HG02763 (cell line): Measurements from ENCODE around the gene IGLON5.

Experiments
- ATAC-seq: cut with Tn5 transposase; IDR thresholded peaks from one replicate; pipeline ENCODE4 v1.9.1; 2021; ENCODE audit warnings: mild to moderate bottlenecking, moderate library complexity; ENCODE audit not compliant: unreplicated experiment

IGLON5 gene

GRCh38 chr19:51317376-51317775, 5.9 kb downstream of the IGLON5 start:
- no peak for ATAC-seq

GRCh38 chr19:51317968-51318367, 6.5 kb downstream of the IGLON5 start:
- no peak for ATAC-seq

- no peak for ATAC-seq
These were observed 7.5 kb downstream of the IGLON5 start for GRCh38 chr19:51318687-51319648.

GRCh38 chr19:51319649-51320279, 8.3 kb downstream of the IGLON5 start:
- no peak for ATAC-seq

GRCh38 chr19:51320280-51320657, 8.8 kb downstream of the IGLON5 start:
- no peak for ATAC-seq

GRCh38 chr19:51321799-51322198, 10.4 kb downstream of the IGLON5 start:
- no peak for ATAC-seq

- ATAC-seq = no peak
These were observed 12.2 kb downstream of the IGLON5 start for GRCh38 chr19:51323481-51324166.

- no peak for ATAC-seq
These were observed 12.7 kb downstream of the IGLON5 start for GRCh38 chr19:51324167-51324481.

GRCh38 chr19:51325161-51325976, 13.9 kb downstream of the IGLON5 start:
- no peak for ATAC-seq

- no peak for ATAC-seq
These were observed 15.0 kb downstream of the IGLON5 start for GRCh38 chr19:51326216-51327065.

GRCh38 chr19:51327066-51328001, 15.9 kb downstream of the IGLON5 start:
- no peak for ATAC-seq

GRCh38 chr19:51329411-51329810, 18.0 kb downstream of the IGLON5 start:
- no peak for ATAC-seq

GRCh38 chr19:51330366-51330765, 18.9 kb downstream of the IGLON5 start:
- no peak for ATAC-seq

- ATAC-seq = no peak
These were observed 19.7 kb downstream of the IGLON5 start for GRCh38 chr19:51331193-51331592.

GRCh38 chr19:51331716-51332115, 20.3 kb downstream of the IGLON5 start:
- no peak for ATAC-seq

- ATAC-seq = no peak
These were observed 22.5 kb downstream of the IGLON5 start for GRCh38 chr19:51333836-51334460.

- no peak for ATAC-seq
These were observed 25.9 kb downstream of the IGLON5 start for GRCh38 chr19:51337141-51337860.
